SK-MEL-5 (cell line): ENCODE measurements around the gene MRPL3. TPM values are rescaled to one million over a fixed set of nuclear protein-coding genes. Genes with fewer than 3 reads are reported as not detected.

Experiments
- DNase-seq: peaks from one replicate; pipeline ENCODE4 v3.0.0-alpha.2; 2016; ENCODE audit warnings: low read depth, low spot score
- in situ Hi-C: cut with HindIII; loops from 2 replicates; pipeline ENCODE4 v1.10.0; 2016; ENCODE audit warnings: low sequenced_read_pairs, high pct_unique_total_duplicates, low pct_unique_long_range_greater_than_20kb
- small RNA-seq, 2 experiments: library from RNA; depleted of rRNA; stranded (forward); fragments of <200 nt; gene quantifications; one replicate each; pipeline ENCODE3, GENCODE V24; 2014
- total RNA-seq: library from RNA; depleted of rRNA; stranded (reverse); fragments of >200 nt; shearing (Covaris generic); gene quantifications from 2 replicates; pipeline ENCODE4 v1.2.3, GENCODE V29; 2014; rRNA removed

Gene MRPL3
- total RNA-seq, 1 experiment from 2014 or later, result 246 TPM

GRCh38 chr3:131444180-131444579 is 58.6 kb downstream of the MRPL3 start:
- DNase-seq, result no peak
- in situ Hi-C loops, result no loop called here

- in situ Hi-C loops, result no loop called here
- no peak for DNase-seq
These were observed 63.7 kb downstream of the MRPL3 start for GRCh38 chr3:131439084-131439483.

- no peak for DNase-seq
- in situ Hi-C loops, result no loop called here
These were observed 67.8 kb downstream of the MRPL3 start for GRCh38 chr3:131435000-131435399.

- in situ Hi-C loops, result no loop called here
- DNase-seq, result no peak
These were observed 70.3 kb downstream of the MRPL3 start for GRCh38 chr3:131432441-131432840.

GRCh38 chr3:131431754-131432153 is 71.0 kb downstream of the MRPL3 start:
- DNase-seq, result no peak
- in situ Hi-C loops, result no loop called here

GRCh38 chr3:131427226-131427625 is 75.5 kb downstream of the MRPL3 start:
- in situ Hi-C loops, result no loop called here
- DNase-seq, result no peak

GRCh38 chr3:131421957-131422498 is 80.7 kb downstream of the MRPL3 start:
- in situ Hi-C loops, result no loop called here

GRCh38 chr3:131421301-131421700 is 81.5 kb downstream of the MRPL3 start:
- no peak for DNase-seq
- in situ Hi-C loops, result no loop called here

More at GRCh38 chr3:131421957-131422498, 80.7 kb downstream of the MRPL3 start:
- no peak for DNase-seq

- in situ Hi-C loops, result no loop called here
- DNase-seq, result no peak
These were observed 85.0 kb downstream of the MRPL3 start for GRCh38 chr3:131417751-131418150.

Small RNA genes lying within 50 kb of the gene (small RNA-seq; reads per million reads assigned to genes)
- gene AC107027.2 (0 reads per million in 2 experiments), gene SNORA58 (4.6 to 9.1 reads per million in 2 experiments)

Other genes starting within 250 kb of the MRPL3 start
- 7.9 and 8.0 TPM in 2 replicates for gene NUDT16, start 121.2 kb downstream of the MRPL3 start, total RNA-seq